ENCODE measurements around the gene SFTPA2.
"Not testable (repeated sequence)": the region's sequence is repeated elsewhere in the genome, so short reads cannot be mapped to it uniquely, and the experiment has no call there.

Gene SFTPA2

GRCh38 chr10:79542626-79543025 is 17.6 kb downstream of the SFTPA2 start:
- ChIA-PET CTCF (no interaction called here), POLR2A (ENCODE audit: low non-redundant PET) (no interaction called here)
- TF ChIP-seq CTCF (conservative IDR thresholded peaks at IDR 0.05; ENCODE audit: low read depth), result no peak
- no peak for DNase-seq (ENCODE audit: low spot score)
- H3K27ac ChIP-seq, result no peak overlapping the region

GRCh38 chr10:79540930-79541329 is 19.3 kb downstream of the SFTPA2 start:
- CTCF ChIA-PET; POLR2A ChIA-PET (ENCODE audit: low non-redundant PET); H3K27ac ChIP-seq; DNase-seq (ENCODE audit: low spot score): not testable (repeated sequence)

- DNase-seq (ENCODE audit: low spot score); POLR2A ChIA-PET (ENCODE audit: low non-redundant PET); H3K27ac ChIP-seq: not testable (repeated sequence)
- CTCF ChIA-PET, result interaction anchor here (0.6 to 1.6 kb wide), 2 partner anchors 388 to 509 kb away, joined by 3 to 8 read pairs; no protein-coding TSS in a partner anchor
These were observed 21.9 kb downstream of the SFTPA2 start for GRCh38 chr10:79538311-79538710.

GRCh38 chr10:79533903-79534175 is 26.4 kb downstream of the SFTPA2 start:
- CTCF ChIA-PET; DNase-seq (ENCODE audit: low spot score); POLR2A ChIA-PET (ENCODE audit: low non-redundant PET); H3K27ac ChIP-seq: not testable (repeated sequence)

- CTCF ChIA-PET; POLR2A ChIA-PET (ENCODE audit: low non-redundant PET); DNase-seq (ENCODE audit: low spot score); H3K27ac ChIP-seq: not testable (repeated sequence)
These were observed 26.9 kb downstream of the SFTPA2 start for GRCh38 chr10:79533142-79533902.

GRCh38 chr10:79528261-79528660 is 31.9 kb downstream of the SFTPA2 start:
- CTCF ChIA-PET; DNase-seq (ENCODE audit: low spot score); POLR2A ChIA-PET (ENCODE audit: low non-redundant PET); H3K27ac ChIP-seq: not testable (repeated sequence)

- H3K27ac ChIP-seq; POLR2A ChIA-PET (ENCODE audit: low non-redundant PET); DNase-seq (ENCODE audit: low spot score); CTCF ChIA-PET: not testable (repeated sequence)
These were observed 35.0 kb downstream of the SFTPA2 start for GRCh38 chr10:79525049-79525710.

- DNase-seq (ENCODE audit: low spot score); CTCF ChIA-PET; H3K27ac ChIP-seq; POLR2A ChIA-PET (ENCODE audit: low non-redundant PET): not testable (repeated sequence)
These were observed 36.9 kb downstream of the SFTPA2 start for GRCh38 chr10:79523157-79523853.

GRCh38 chr10:79522464-79522863 is 37.7 kb downstream of the SFTPA2 start:
- CTCF ChIA-PET; DNase-seq (ENCODE audit: low spot score); POLR2A ChIA-PET (ENCODE audit: low non-redundant PET); H3K27ac ChIP-seq: not testable (repeated sequence)

- POLR2A ChIA-PET (ENCODE audit: low non-redundant PET); H3K27ac ChIP-seq; CTCF ChIA-PET; DNase-seq (ENCODE audit: low spot score): not testable (repeated sequence)
These were observed 38.5 kb downstream of the SFTPA2 start for GRCh38 chr10:79521751-79522150.

GRCh38 chr10:79517567-79517966 is 42.6 kb downstream of the SFTPA2 start:
- DNase-seq (ENCODE audit: low spot score); H3K27ac ChIP-seq; POLR2A ChIA-PET (ENCODE audit: low non-redundant PET): not testable (repeated sequence)
- CTCF ChIA-PET, result interaction anchor here (0.6 kb wide), 2 partner anchors 74 to 411 kb away, joined by 3 to 4 read pairs; no protein-coding TSS in a partner anchor

GRCh38 chr10:79516532-79517205 is 43.5 kb downstream of the SFTPA2 start:
- H3K27ac ChIP-seq; DNase-seq (ENCODE audit: low spot score); POLR2A ChIA-PET (ENCODE audit: low non-redundant PET); CTCF ChIA-PET: not testable (repeated sequence)

- CTCF ChIA-PET; H3K27ac ChIP-seq; POLR2A ChIA-PET (ENCODE audit: low non-redundant PET); DNase-seq (ENCODE audit: low spot score): not testable (repeated sequence)
These were observed 48.2 kb downstream of the SFTPA2 start, which contains the start of gene EIF5AL1 for GRCh38 chr10:79511891-79512583. TSS of gene EIF5AL1 (plus strand) at chr10:79512533. CDS start at chr10:79512650, 117 bp downstream.

GRCh38 chr10:79509934-79510508 is 50.2 kb downstream of the SFTPA2 start:
- DNase-seq (ENCODE audit: low spot score); H3K27ac ChIP-seq; CTCF ChIA-PET; POLR2A ChIA-PET (ENCODE audit: low non-redundant PET): not testable (repeated sequence)

- DNase-seq (ENCODE audit: low spot score); H3K27ac ChIP-seq; POLR2A ChIA-PET (ENCODE audit: low non-redundant PET); CTCF ChIA-PET: not testable (repeated sequence)
These were observed 50.8 kb downstream of the SFTPA2 start for GRCh38 chr10:79509306-79509933.

All from RWPE1 (cell line).